ENCODE results near the gene SMIM20. TPM values are rescaled to one million over a fixed set of nuclear protein-coding genes. Genes with fewer than 3 reads are reported as not detected.

Gene SMIM20
- total and polyA plus RNA-seq, 9 of the 15 experiments (the other 6 are each of a cell fraction or from before 2014, with no cell fraction given): 25.1 to 51.0 (median 38.9) TPM

GRCh38 chr4:25870081-25870480, 43.9 kb upstream of the SMIM20 start:
- no peak for FAIRE-seq
- H3K27me3 ChIP-seq (ENCODE audit: control insufficient read depth in 2 of 2, insufficient read depth in 2 of 2, low read length in 2 of 2): peaks cover 32 to 49% of the 10 kb centered on the region in 2 experiments; a peak in 4 of 5 replicates
- H3K4me1 ChIP-seq (replicated peaks in 1 of 2; ENCODE audit: control insufficient read depth in 2 of 2, insufficient read depth in 2 of 2, low read length in 2 of 2): peaks cover 0 to 5% of the 10 kb centered on the region in 2 experiments; a peak in 2 of 5 replicates
- no peak overlapping the region for H3K9ac ChIP-seq (ENCODE audit: insufficient read depth in 1 of 2, low read depth in 2 of 2, low read length in 2 of 2)
- POLR2A ChIA-PET: interaction anchor here (0.6 to 1.8 kb wide), 3 partner anchors 8 to 28 kb away, joined by 3 to 4 read pairs (median 4); no protein-coding TSS in a partner anchor
- no peak overlapping the region for H3K4me3 ChIP-seq
- intact Hi-C loops (cut with micrococcal nuclease) (no loop called here), in situ Hi-C loops (cut with MboI) (no loop called here)
- 3% methylated on average over 2 of the region's 2 CpGs for WGBS (ENCODE audit: insufficient coverage, low coverage, missing lambda C conversion rate)
- no peak overlapping the region for H3K27ac ChIP-seq (ENCODE audit: extremely low read depth, low read depth, low read length)
- H3K79me2 ChIP-seq (ENCODE audit: control insufficient read depth, insufficient read depth, low read length): no peaks in the 10 kb centered on the region
- no peak for ATAC-seq
- H3K9me3 ChIP-seq (replicated peaks; ENCODE audit: control insufficient read depth, insufficient read depth, low read depth, low read length): no peaks in the 10 kb centered on the region
- DNase-seq (ENCODE audit: extremely low read depth in 1 of 4, low spot score in 3 of 4): no peak
- H3K9me1 ChIP-seq (ENCODE audit: control insufficient read depth, insufficient read depth, low read length): no peaks in the 10 kb centered on the region
- CTCF ChIA-PET (ENCODE audit: low intra/inter-chr PET ratio): no interaction called here
- TF ChIP-seq PREB (CRISPR knock-in tag; IDR thresholded peaks at IDR 0.05) (no peak), BCOR (IDR thresholded peaks at IDR 0.05) (no peak), SLC30A9 (CRISPR knock-in tag; IDR thresholded peaks at IDR 0.05) (no peak)
- no peaks in the 10 kb centered on the region for H3K36me3 ChIP-seq (ENCODE audit: control insufficient read depth, insufficient read depth, low read length)
- no TSS peak for BruUV-seq (replicated peaks)
- no peaks in the 10 kb centered on the region for H4K20me1 ChIP-seq (replicated peaks; ENCODE audit: control insufficient read depth, insufficient read depth, low read length)
- H2AFZ ChIP-seq (ENCODE audit: low read depth, low read length): no peak overlapping the region
- H3K4me2 ChIP-seq (ENCODE audit: insufficient read depth, low read length): no peak overlapping the region
